Ascending aorta (tissue), 2 donors: ENCODE results near the gene MSANTD4. TPM values are rescaled to one million over a fixed set of nuclear protein-coding genes. Genes with fewer than 3 reads are reported as not detected.
A peak's percentile ranks its signal among the peaks of the same experiment; 100 is the strongest.

ENCODE experiments used
- DNase-seq, 2 donors: peaks; one replicate each; pipeline ENCODE4 v3.0.0-alpha.2; 2019; ENCODE audit warnings: low spot score in 2 of 2
- H3K27ac ChIP-seq, 2 donors: fragments of 200-600 bp; sonication (generic); one replicate each; pipeline ENCODE4 v1.5.1; 2016 to 2017; ENCODE audit warnings: mild to moderate bottlenecking in 1 of 2
- H3K27me3 ChIP-seq: fragments of 200-600 bp; sonication (generic); one replicate; pipeline ENCODE4 v1.5.1; 2017
- H3K36me3 ChIP-seq, 2 donors: fragments of 200-600 bp; sonication (generic); one replicate each; pipeline ENCODE4 v1.5.1; 2016
- H3K4me1 ChIP-seq, 2 donors: fragments of 200-600 bp; sonication (generic); one replicate each; pipeline ENCODE4 v1.5.1; 2016 to 2017; ENCODE audit warnings: mild to moderate bottlenecking in 1 of 2
- H3K4me3 ChIP-seq, 2 donors: fragments of 200-600 bp; sonication (generic); one replicate each; pipeline ENCODE4 v1.5.1; 2016 to 2017; ENCODE audit warnings: mild to moderate bottlenecking in 1 of 2
- H3K9me3 ChIP-seq, 2 donors: fragments of 200-600 bp; sonication (generic); one replicate each; pipeline ENCODE4 v1.5.1; 2016
- intact Hi-C: fragments of 100-400 bp; cut with DNase I; formaldehyde crosslinking; loops from one replicate; pipeline ENCODE4 v1.15.1; 2023
- total RNA-seq: library from RNA; depleted of rRNA; stranded (reverse); fragments of >200 nt; gene quantifications from one replicate; pipeline ENCODE4 v1.1.0, GENCODE V29; 2016
- TF ChIP-seq, protein P1 (sequence below), 3 experiments: fragments of 200-600 bp in 2 of 3; fragments of 450-650 bp in 1 of 3; sonication (generic) in 2 of 3; IDR thresholded peaks; one replicate each; pipeline ENCODE4 v1.5.1; 2016 to 2019; ENCODE audit warnings: antibody characterized with exemption in 3 of 3, mild to moderate bottlenecking in 1 of 3, moderate library complexity in 1 of 3

MSANTD4 gene
- total RNA-seq = 13.6 TPM

DNA sequence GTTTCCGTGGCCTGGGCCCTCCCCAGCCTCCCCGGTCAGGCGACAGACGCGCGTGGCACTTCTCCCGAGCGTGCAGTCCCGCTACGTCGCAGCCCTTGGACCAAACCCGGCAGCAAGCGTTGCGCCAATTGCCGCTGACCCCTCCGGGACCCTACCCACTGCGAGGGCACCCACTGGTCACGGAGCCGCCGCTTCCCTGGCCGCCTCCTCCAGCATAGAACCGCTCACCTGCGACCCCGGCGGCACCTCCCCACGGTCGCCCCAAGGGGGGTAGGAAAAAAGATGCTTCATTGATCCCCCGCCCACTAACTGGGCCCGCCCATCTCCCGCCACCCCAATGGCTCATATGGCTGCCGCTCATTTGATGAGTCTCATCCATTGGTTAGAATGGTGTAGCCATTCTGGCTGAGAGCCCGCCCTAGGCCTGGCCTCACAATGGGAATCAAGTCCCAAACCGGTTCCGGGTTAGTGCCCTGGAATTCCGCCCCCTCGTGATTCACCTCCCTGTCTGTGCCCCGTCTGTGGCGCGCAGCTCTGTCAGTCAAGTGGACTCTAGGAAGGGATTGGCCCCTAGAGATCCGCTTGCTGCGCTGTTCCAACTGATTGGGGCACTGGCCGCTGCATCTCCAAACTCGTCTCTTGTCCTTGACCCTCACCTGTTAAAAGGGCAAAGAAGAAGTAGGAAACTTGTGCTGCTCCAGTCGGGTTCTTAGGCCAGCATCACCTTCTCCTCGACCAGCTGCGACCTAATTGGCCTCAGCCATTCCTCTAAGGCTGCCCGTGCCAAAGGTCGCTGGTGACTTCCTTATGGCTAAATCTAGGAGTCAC is at the start of gene MSANTD4:
MSANTD4 (minus strand) TSS at position 274 of the 828 bp plus-strand sequence. CDS start 11,323 bp downstream, outside the sequence.
- TF ChIP-seq, protein P1, sequence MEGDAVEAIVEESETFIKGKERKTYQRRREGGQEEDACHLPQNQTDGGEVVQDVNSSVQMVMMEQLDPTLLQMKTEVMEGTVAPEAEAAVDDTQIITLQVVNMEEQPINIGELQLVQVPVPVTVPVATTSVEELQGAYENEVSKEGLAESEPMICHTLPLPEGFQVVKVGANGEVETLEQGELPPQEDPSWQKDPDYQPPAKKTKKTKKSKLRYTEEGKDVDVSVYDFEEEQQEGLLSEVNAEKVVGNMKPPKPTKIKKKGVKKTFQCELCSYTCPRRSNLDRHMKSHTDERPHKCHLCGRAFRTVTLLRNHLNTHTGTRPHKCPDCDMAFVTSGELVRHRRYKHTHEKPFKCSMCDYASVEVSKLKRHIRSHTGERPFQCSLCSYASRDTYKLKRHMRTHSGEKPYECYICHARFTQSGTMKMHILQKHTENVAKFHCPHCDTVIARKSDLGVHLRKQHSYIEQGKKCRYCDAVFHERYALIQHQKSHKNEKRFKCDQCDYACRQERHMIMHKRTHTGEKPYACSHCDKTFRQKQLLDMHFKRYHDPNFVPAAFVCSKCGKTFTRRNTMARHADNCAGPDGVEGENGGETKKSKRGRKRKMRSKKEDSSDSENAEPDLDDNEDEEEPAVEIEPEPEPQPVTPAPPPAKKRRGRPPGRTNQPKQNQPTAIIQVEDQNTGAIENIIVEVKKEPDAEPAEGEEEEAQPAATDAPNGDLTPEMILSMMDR (IDR thresholded peaks at IDR 0.05) = peak in 1 of 3 experiments; percentile 20
- Histone ChIP-seq H3K27ac (peak within 1 kb of the TSS; percentile 77 to 79), H3K4me1 (peaks cover 3 to 12% of the 10 kb centered on the region in 2 donors), H3K4me3 (peak within 1 kb of the TSS; percentile 68 to 96), H3K36me3 (no peaks in the 10 kb centered on the region), H3K27me3 (no peaks in the 10 kb centered on the region), H3K9me3 (no peaks in the 10 kb centered on the region)
- intact Hi-C loops = loop anchor here (1.0 to 5.0 kb wide), 2 partner anchors 55 to 1125 kb away; partner anchors contain the start of genes AASDHPPT, CASP12 and KBTBD3
- peak; percentile 99 to 100 for DNase-seq

- Histone ChIP-seq H3K4me1 (no peaks in the 10 kb centered on the region), H3K4me3 (no peak overlapping the region), H3K27ac (no peak overlapping the region), H3K36me3 (no peaks in the 10 kb centered on the region), H3K27me3 (no peaks in the 10 kb centered on the region), H3K9me3 (no peaks in the 10 kb centered on the region)
- TF ChIP-seq, protein P1 (IDR thresholded peaks at IDR 0.05) = no peak
- DNase-seq = no peak
- intact Hi-C loops = loop anchor here (10.0 kb wide), 1 partner anchor 1494 kb away; the partner anchor contains the start of gene ALKBH8
Observed at GRCh38 chr11:106070606-106071005, 48.6 kb upstream of the MSANTD4 start.

GRCh38 chr11:106063009-106063408 is 41.0 kb upstream of the MSANTD4 start:
- Histone ChIP-seq H3K27ac (no peak overlapping the region), H3K36me3 (peaks cover 0 to under 1% of the 10 kb centered on the region in 2 donors), H3K4me1 (no peaks in the 10 kb centered on the region), H3K4me3 (no peak overlapping the region), H3K9me3 (no peaks in the 10 kb centered on the region), H3K27me3 (no peaks in the 10 kb centered on the region)
- intact Hi-C loops = no loop called here
- TF ChIP-seq, protein P1 (IDR thresholded peaks at IDR 0.05) = no peak
- DNase-seq = no peak

DNA sequence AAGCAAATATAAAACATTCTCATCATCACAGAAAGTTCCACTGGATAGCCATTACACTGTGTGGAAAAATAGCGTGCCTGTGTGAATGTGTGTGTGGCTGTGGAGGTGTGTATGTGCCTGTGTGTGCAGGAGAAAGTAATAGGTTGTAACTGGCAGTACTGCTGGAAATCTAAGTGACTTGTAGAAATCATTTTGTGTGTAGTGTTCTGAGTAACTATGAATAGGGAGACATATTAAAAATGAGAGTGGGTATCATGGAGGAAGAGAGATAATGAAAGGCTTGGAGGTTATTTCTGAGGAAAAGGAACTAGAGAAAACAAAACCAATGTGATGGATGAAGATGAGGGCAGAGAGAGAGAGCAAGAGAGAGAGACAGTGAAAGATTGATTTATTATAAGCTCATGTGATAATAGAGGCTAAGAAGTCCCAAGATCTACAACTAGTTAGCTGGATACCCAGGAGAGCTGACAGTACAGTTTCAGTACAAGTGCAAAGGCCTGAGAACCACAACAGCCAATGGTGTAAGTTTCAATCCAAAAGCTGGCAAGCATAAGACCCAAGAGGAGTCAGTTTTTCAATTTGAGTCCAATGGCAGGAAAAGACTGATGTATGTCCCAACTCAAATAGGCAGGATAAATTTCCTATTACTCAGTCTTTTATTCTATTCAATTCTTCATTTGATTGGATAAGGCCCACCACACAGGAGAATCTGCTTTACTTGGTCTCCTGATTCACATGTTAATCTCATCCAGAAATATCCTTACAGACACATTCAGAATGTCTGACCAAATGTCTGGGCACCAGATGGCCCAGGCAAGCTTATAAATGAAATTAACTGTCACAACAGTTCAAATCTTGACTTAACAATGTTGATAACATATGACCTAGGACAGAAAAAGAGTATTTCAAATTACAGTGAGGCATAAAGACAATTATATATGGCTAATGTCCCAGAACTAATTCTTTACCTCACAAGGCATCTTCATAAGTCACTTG is 40.2 kb upstream of the MSANTD4 start:
- no peaks in the 10 kb centered on the region for H3K9me3 ChIP-seq
- H3K4me3 ChIP-seq = no peak overlapping the region
- intact Hi-C loops = no loop called here
- no peaks in the 10 kb centered on the region for H3K4me1 ChIP-seq
- H3K27ac ChIP-seq = no peak overlapping the region
- TF ChIP-seq, protein P1 (IDR thresholded peaks at IDR 0.05) = no peak
- peaks cover 0 to 7% of the 10 kb centered on the region in 2 donors for H3K36me3 ChIP-seq
- no peaks in the 10 kb centered on the region for H3K27me3 ChIP-seq
- DNase-seq = no peak

DNA sequence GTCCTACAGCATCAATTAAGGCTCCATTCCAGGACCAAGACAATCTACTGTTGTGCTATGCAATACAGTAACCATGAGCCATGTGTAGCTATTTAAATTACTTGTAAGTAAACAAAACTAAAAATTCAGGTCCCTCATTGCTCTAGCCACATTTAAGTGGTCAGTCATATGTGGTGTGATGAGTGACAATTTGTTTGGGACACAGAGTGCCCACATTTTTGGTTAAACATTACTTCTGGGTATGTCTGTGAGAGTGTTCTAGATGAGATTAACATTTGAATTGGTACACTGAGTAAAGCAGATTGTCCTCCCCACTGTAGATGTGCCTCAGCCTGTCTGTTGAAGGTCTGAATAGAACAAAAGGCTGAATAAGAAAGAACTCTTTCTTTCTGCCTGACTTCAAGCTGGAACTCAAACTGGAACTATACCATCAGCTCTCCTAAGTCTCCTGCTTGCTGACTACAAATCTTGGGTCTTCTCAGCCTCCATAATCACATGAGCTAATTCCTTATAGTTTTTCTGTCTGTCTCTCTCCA is 39.3 kb upstream of the MSANTD4 start:
- peaks cover 0 to 12% of the 10 kb centered on the region in 2 donors for H3K36me3 ChIP-seq
- H3K4me3 ChIP-seq = no peak overlapping the region
- TF ChIP-seq, protein P1 (IDR thresholded peaks at IDR 0.05) = no peak
- H3K4me1 ChIP-seq = no peaks in the 10 kb centered on the region
- DNase-seq = no peak
- no peaks in the 10 kb centered on the region for H3K9me3 ChIP-seq
- intact Hi-C loops = no loop called here
- H3K27me3 ChIP-seq = no peaks in the 10 kb centered on the region
- no peak overlapping the region for H3K27ac ChIP-seq
